CD4-positive, alpha-beta memory T cell (primary cell): ENCODE data around the gene GALNS. TPM values are rescaled to one million over a fixed set of nuclear protein-coding genes. Genes with fewer than 3 reads are reported as not detected.
A peak's percentile ranks its signal among the peaks of the same experiment; 100 is the strongest.

Experiments
- CTCF ChIA-PET: fragments of 350-600 bp; sonication (Branson Sonifier 250); formaldehyde crosslinking; loops from one replicate; lab custom pipeline; 2021; ENCODE audit warnings: inconsistent platforms; ENCODE audit not compliant: partially characterized antibody; lab: Charles Lee
- POLR2A ChIA-PET: fragments of 350-600 bp; sonication (Branson Sonifier 250); formaldehyde crosslinking; loops from one replicate; lab custom pipeline; 2021; ENCODE audit not compliant: partially characterized antibody; lab: Charles Lee
- DNase-seq, 5 donors: peaks; one replicate each; pipeline versions ENCODE4 v3.0.0 to v3.0.0-alpha.2; 2020 to 2022; ENCODE audit warnings: mixed read lengths in 1 of 5
- H3K27ac ChIP-seq: one replicate; pipeline ENCODE4 v1.7.0; 2013; ENCODE audit warnings: low read depth, low read length
- H3K27me3 ChIP-seq: 2 replicates; pipeline ENCODE4 v1.7.0; 2013; ENCODE audit warnings: mild to moderate bottlenecking, low read length, moderate library complexity; ENCODE audit not compliant: insufficient read depth
- H3K36me3 ChIP-seq: 2 replicates; pipeline ENCODE4 v1.7.0; 2013; ENCODE audit warnings: mild to moderate bottlenecking, low read length, moderate library complexity; ENCODE audit not compliant: insufficient read depth
- H3K4me1 ChIP-seq: 2 replicates; pipeline ENCODE4 v1.7.0; 2013; ENCODE audit warnings: mild to moderate bottlenecking, low read length, moderate library complexity; ENCODE audit not compliant: insufficient read depth
- H3K4me3 ChIP-seq, 2 donors: one replicate each; pipeline ENCODE4 v1.7.0; 2013; ENCODE audit warnings: low read length in 2 of 2, mild to moderate bottlenecking in 1 of 2
- H3K9me3 ChIP-seq, 2 donors: one replicate each; pipeline ENCODE4 v1.7.0; 2013; ENCODE audit warnings: low read length in 2 of 2, control low read depth in 1 of 2; ENCODE audit not compliant: control insufficient read depth in 1 of 2
- H3K27ac Mint-ChIP-seq, 7 donors: one replicate each; pipeline ENCODE4 v1.8.0; 2020 to 2021; ENCODE audit warnings: mixed read lengths in 7 of 7, mild to moderate bottlenecking in 6 of 7, inconsistent platforms in 3 of 7, moderate library complexity in 3 of 7
- H3K27me3 Mint-ChIP-seq, 2 donors: one replicate each; pipeline ENCODE4 v1.8.0; 2020 to 2021; ENCODE audit warnings: mixed read lengths in 2 of 2
- H3K36me3 Mint-ChIP-seq, 2 donors: one replicate each; pipeline ENCODE4 v1.8.0; 2020 to 2021; ENCODE audit warnings: mixed read lengths in 2 of 2, inconsistent platforms in 1 of 2, mild to moderate bottlenecking in 1 of 2
- H3K4me1 Mint-ChIP-seq, 4 donors: one replicate each; pipeline ENCODE4 v1.8.0; 2020 to 2021; ENCODE audit warnings: mixed read lengths in 4 of 4, mild to moderate bottlenecking in 1 of 4
- H3K4me3 Mint-ChIP-seq, 8 donors: one replicate each; pipeline ENCODE4 v1.8.0; 2020 to 2021; ENCODE audit warnings: mixed read lengths in 8 of 8, mild to moderate bottlenecking in 7 of 8, moderate library complexity in 6 of 8, inconsistent platforms in 3 of 8
- H3K9me3 Mint-ChIP-seq, 8 donors: one replicate each; pipeline ENCODE4 v1.8.0; 2020 to 2021; ENCODE audit warnings: mixed read lengths in 8 of 8, mild to moderate bottlenecking in 5 of 8, inconsistent platforms in 3 of 8, moderate library complexity in 1 of 8
- intact Hi-C: fragments of 100-400 bp; cut with micrococcal nuclease; formaldehyde crosslinking; loops from one replicate; pipeline ENCODE4 v1.15.1; 2023
- polyA plus RNA-seq, 2 donors: library from polyadenylated mRNA; unstranded; fragments of 300-500 nt; fragmentation: Illumina TruSeq; gene quantifications; one replicate each; pipeline ENCODE4 v1.2.3, GENCODE V29; 2021
- total RNA-seq, 2 experiments: library from RNA; stranded (reverse); gene quantifications; one replicate each; pipeline ENCODE4 v1.2.3, GENCODE V29; 2021

The GALNS gene
- total and polyA plus RNA-seq, 4 experiments from 2014 or later, result 5.6 to 65.7 (median 33.7) TPM

DNA sequence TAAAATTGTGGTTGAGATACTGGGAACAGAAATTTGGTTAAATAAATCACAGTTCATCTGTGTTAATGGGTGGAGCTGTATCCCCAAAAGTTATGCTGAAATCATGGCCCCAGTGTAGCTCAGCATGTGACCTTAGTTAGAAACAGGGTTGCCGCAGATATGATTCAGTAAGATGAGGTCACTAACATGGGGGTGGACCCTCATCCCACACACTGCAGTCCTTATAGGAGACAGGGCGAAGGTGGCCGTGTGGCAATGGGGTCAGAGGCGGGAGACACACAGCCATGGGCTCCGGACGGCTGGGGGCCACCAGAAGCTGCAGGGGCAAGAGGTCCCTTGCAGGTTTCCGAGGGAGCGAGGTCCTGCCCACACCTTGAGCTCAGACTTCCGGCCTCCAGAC is 10.7 kb downstream of the GALNS start:
- intact Hi-C loops, result no loop called here
- Histone ChIP-seq H3K27ac (no peak overlapping the region), H3K36me3 (no peaks in the 10 kb centered on the region), H3K9me3 (no peaks in the 10 kb centered on the region), H3K27me3 (no peaks in the 10 kb centered on the region), H3K4me1 (no peaks in the 10 kb centered on the region), H3K4me3 (no peak overlapping the region)
- H3K27ac Mint-ChIP-seq, result no peak overlapping the region
- H3K9me3 Mint-ChIP-seq, result no peaks in the 10 kb centered on the region
- DNase-seq, result no peak
- H3K27me3 Mint-ChIP-seq, result no peaks in the 10 kb centered on the region
- peaks cover 0 to 2% (median 0%) of the 10 kb centered on the region in 4 donors for H3K4me1 Mint-ChIP-seq
- H3K36me3 Mint-ChIP-seq, result peaks cover 4 to 8% of the 10 kb centered on the region in 2 donors
- ChIA-PET CTCF (no interaction called here), POLR2A (interaction anchor here (1.0 kb wide), 2 partner anchors 9 to 11 kb away, joined by 3 to 4 read pairs; partner anchors contain the start of genes GALNS and TRAPPC2L)
- no peak overlapping the region for H3K4me3 Mint-ChIP-seq

DNA sequence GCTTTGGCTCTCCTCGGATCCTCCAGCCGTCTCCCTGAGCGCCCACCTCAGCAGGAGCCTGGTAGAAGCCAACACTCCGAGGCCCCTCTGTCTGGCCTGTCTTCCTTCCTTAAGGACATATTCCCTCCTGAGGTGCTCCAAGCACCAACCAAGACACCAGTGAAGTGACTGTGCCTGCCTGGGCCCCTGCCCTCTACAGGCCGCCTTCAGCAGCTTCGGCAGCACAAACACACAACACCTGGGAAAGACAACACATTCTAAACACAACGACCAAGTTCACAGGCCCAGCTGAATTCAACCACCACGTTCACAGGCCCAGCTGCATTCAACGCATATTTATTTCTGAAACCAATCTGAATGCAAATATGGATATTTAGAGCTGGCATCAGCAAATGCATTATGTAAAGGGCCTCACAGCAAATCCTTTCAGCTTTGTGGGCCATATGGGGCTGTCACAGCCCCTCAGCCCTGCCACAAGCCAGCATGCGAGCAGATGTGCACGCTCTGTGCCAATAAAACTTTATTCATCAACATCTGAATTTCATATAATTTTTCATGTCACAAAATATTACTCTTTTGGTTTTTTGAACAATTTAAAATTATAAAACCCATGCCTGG is 12.2 kb downstream of the GALNS start:
- no peak overlapping the region for H3K4me3 Mint-ChIP-seq

DNA sequence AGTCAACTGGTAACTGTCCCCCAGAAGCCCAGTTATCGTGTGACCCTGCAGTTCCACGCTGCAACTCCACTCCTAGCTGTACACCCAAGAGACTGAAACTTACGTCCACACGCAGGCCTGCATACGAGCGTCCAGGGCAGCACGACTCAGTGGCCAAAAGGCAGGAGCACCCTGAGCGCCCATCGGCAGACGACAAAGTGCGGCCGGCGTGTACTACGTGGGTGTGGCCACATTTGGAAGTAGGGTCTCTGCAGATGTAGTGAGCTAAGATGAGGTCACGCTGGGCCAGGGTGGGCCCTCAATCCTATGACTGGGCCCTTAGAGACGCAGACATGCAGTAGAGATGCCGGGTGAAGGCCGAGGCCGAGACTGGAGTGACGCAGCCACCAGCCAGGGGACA is 13.5 kb downstream of the GALNS start:
- Mint-ChIP-seq H3K4me3 (no peak overlapping the region), H3K36me3 (peaks cover 4 to 14% of the 10 kb centered on the region in 2 donors), H3K4me1 (peaks cover 0 to 2% (median 0%) of the 10 kb centered on the region in 4 donors), H3K9me3 (no peaks in the 10 kb centered on the region), H3K27me3 (no peaks in the 10 kb centered on the region), H3K27ac (peak overlapping the region in 1 of 7 donors; percentile 25)
- no peaks in the 10 kb centered on the region for H3K9me3 ChIP-seq
- intact Hi-C loops, result no loop called here
- H3K4me3 ChIP-seq, result no peak overlapping the region
- H3K27me3 ChIP-seq, result no peaks in the 10 kb centered on the region
- no peak for DNase-seq
- no peaks in the 10 kb centered on the region for H3K4me1 ChIP-seq
- POLR2A ChIA-PET, result interaction anchor here (1.1 kb wide), 1 partner anchor 14 kb away, joined by 3 read pairs; the partner anchor contains the start of genes GALNS and TRAPPC2L
- H3K27ac ChIP-seq, result no peak overlapping the region
- H3K36me3 ChIP-seq, result peaks cover 5% of the 10 kb centered on the region
- CTCF ChIA-PET, result no interaction called here

More for the DNA sequence above, 12.2 kb downstream of the GALNS start:
- no peaks in the 10 kb centered on the region for H3K9me3 ChIP-seq
- Mint-ChIP-seq H3K27me3 (no peaks in the 10 kb centered on the region), H3K9me3 (no peaks in the 10 kb centered on the region), H3K36me3 (peaks cover 4 to 12% of the 10 kb centered on the region in 2 donors), H3K27ac (no peak overlapping the region), H3K4me1 (peaks cover 0 to 2% (median 0%) of the 10 kb centered on the region in 4 donors)
- no peak overlapping the region for H3K4me3 ChIP-seq
- H3K4me1 ChIP-seq, result no peaks in the 10 kb centered on the region
- CTCF ChIA-PET, result no interaction called here
- no peak overlapping the region for H3K27ac ChIP-seq
- no peaks in the 10 kb centered on the region for H3K27me3 ChIP-seq
- no peak for DNase-seq
- intact Hi-C loops, result no loop called here
- H3K36me3 ChIP-seq, result peaks cover 5% of the 10 kb centered on the region
- POLR2A ChIA-PET, result no interaction called here

DNA sequence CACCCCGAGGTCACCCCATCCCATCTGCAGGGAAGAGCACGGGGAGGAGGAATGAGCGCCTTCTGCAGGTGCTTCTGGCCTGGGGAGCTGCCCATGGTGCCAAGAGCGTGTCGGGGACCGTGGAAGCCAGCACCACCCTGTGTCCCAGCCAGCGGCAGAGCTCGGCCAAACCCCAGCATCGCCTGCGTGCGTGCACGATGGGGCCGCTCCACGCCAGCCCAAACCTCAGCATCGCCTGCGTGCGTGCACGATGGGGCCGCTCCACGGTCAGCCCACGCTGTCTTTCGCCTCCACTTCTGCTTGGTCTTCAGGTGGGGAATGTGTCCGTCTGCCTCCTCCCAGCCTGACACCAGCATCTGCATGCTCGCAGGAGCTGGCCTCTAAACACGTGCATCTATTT is 13.9 kb downstream of the GALNS start:
- H3K4me3 Mint-ChIP-seq, result no peak overlapping the region
- peaks cover 4 to 12% of the 10 kb centered on the region in 2 donors for H3K36me3 Mint-ChIP-seq
- H3K4me1 Mint-ChIP-seq, result peaks cover 0 to 2% (median 0%) of the 10 kb centered on the region in 4 donors
- Histone ChIP-seq H3K27me3 (no peaks in the 10 kb centered on the region), H3K4me1 (no peaks in the 10 kb centered on the region), H3K9me3 (no peaks in the 10 kb centered on the region), H3K36me3 (peaks cover 5% of the 10 kb centered on the region), H3K27ac (no peak overlapping the region), H3K4me3 (no peak overlapping the region)
- H3K9me3 Mint-ChIP-seq, result no peaks in the 10 kb centered on the region
- DNase-seq, result no peak
- intact Hi-C loops, result no loop called here
- no peaks in the 10 kb centered on the region for H3K27me3 Mint-ChIP-seq
- H3K27ac Mint-ChIP-seq, result no peak overlapping the region
- POLR2A ChIA-PET, result interaction anchor here (1.1 kb wide), 1 partner anchor 14 kb away, joined by 3 read pairs; the partner anchor contains the start of genes GALNS and TRAPPC2L
- CTCF ChIA-PET, result no interaction called here

DNA sequence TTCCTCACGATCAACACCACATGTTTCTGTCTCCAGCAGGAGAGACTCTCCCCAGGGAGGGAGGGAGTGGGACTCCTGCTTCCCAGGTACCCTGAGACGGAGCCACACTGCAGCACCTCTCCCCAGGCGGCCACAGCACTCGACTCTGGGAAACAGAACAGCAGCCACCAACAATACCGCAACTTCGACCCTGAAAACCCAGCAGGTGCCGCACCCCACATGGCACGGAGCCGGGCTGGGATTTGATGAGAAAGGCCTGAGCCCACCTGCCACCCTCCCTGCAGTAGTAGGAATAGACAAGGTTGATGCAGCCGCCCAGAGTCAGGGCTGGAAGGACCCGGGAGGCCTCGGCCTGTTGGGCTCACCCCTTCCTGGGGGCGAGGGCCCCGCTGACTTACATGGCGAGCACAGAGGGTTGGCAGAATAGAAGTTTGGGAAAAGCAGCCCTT is 14.4 kb downstream of the GALNS start:
- H3K4me3 ChIP-seq, result no peak overlapping the region
- H3K27ac ChIP-seq, result no peak overlapping the region
- Mint-ChIP-seq H3K4me1 (peaks cover 0 to 2% (median 0%) of the 10 kb centered on the region in 4 donors), H3K27ac (no peak overlapping the region), H3K27me3 (no peaks in the 10 kb centered on the region), H3K4me3 (no peak overlapping the region), H3K9me3 (no peaks in the 10 kb centered on the region), H3K36me3 (peaks cover 4 to 11% of the 10 kb centered on the region in 2 donors)
- ChIA-PET CTCF (no interaction called here), POLR2A (interaction anchor here (1.1 kb wide), 1 partner anchor 15 kb away, joined by 3 read pairs; the partner anchor contains the start of genes GALNS and TRAPPC2L)
- H3K36me3 ChIP-seq, result peaks cover 5% of the 10 kb centered on the region
- no peaks in the 10 kb centered on the region for H3K4me1 ChIP-seq
- DNase-seq, result no peak
- no peaks in the 10 kb centered on the region for H3K9me3 ChIP-seq
- intact Hi-C loops, result no loop called here
- no peaks in the 10 kb centered on the region for H3K27me3 ChIP-seq

DNA sequence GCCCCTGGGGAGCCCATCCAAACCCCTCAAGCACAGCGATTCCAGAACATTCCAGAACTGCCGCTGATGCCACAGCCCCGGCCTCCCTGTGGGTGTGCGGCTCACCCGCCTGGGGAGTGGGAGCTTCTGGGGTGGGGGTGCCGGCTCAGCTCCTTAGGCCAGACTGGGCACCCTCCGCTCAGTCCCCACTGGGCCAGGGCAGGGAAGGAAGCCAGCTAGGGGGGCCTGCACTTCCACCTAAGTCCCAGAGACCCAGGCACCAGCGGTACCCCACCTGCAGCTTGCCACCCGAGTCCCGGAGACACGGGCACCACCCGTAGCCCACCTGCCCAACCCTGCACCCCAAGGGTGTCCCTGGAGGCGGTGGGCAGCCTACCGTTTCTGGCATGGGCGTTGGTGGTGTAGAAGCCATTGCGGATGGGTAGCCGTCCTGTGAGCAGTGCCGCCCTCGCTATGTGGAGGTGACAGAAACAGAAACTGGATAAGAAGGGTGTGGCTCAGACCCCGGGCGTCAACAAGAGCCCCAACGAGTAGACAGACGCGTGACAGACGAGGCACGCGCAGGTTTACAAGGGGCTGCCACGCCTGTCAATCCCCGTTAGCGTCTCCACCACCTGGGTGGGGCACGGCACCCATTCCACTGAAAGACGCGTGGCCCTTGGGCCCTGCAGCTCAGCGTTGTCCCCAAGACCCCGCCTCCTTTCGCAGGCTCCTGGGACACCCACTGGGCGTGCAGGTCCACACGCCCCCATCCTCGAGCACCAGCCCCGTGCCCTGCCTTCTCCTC is 15.0 kb downstream of the GALNS start:
- CTCF ChIA-PET, result no interaction called here
- POLR2A ChIA-PET, result no interaction called here
- peaks cover 0 to 2% (median 0%) of the 10 kb centered on the region in 4 donors for H3K4me1 Mint-ChIP-seq

DNA sequence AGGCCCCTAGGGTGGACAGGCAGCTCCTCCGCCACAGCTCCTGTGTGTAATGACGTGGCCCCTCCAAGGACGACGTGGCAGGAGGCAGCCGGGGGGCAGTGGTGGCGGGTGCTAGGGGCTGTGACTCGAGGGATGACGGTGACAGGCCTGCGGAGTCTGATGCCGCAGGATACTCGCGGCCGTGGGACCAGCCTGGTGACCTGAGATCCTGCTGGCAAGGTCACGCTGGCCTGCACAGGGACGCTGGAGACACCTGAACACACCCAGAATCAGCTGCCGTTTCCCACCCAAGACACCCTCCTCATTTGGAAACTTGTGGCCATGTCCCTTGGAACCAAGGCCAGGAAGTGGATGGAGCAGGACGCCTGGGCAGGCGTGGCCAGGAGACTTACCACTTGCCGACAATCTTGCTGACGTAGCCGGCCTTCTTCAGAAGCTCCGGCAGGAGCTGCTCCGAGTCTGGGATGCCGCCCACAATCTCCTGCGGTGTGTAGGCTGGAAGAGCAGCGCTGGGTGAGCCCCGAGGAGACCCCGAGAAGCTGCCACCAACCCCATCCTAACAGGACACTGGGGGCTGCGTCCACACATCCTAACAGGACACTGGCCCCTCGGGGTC is 16.0 kb downstream of the GALNS start:
- H3K9me3 Mint-ChIP-seq, result no peaks in the 10 kb centered on the region
- H3K4me3 ChIP-seq, result no peak overlapping the region
- H3K4me1 ChIP-seq, result no peaks in the 10 kb centered on the region
- POLR2A ChIA-PET, result no interaction called here
- no peaks in the 10 kb centered on the region for H3K9me3 ChIP-seq
- H3K27me3 Mint-ChIP-seq, result no peaks in the 10 kb centered on the region
- peaks cover 4 to 9% of the 10 kb centered on the region in 2 donors for H3K36me3 Mint-ChIP-seq
- H3K27me3 ChIP-seq, result no peaks in the 10 kb centered on the region
- no peak overlapping the region for H3K4me3 Mint-ChIP-seq
- H3K36me3 ChIP-seq, result peaks cover 5% of the 10 kb centered on the region
- intact Hi-C loops, result no loop called here
- H3K27ac ChIP-seq, result no peak overlapping the region
- CTCF ChIA-PET, result interaction anchor here (1.0 kb wide), 1 partner anchor 9 kb away, joined by 4 read pairs; no protein-coding TSS in a partner anchor
- DNase-seq, result no peak
- peaks cover 0 to 2% (median 0%) of the 10 kb centered on the region in 4 donors for H3K4me1 Mint-ChIP-seq
- no peak overlapping the region for H3K27ac Mint-ChIP-seq

More for the DNA sequence above, 15.0 kb downstream of the GALNS start:
- intact Hi-C loops, result no loop called here
- Mint-ChIP-seq H3K9me3 (no peaks in the 10 kb centered on the region), H3K4me3 (no peak overlapping the region), H3K27me3 (no peaks in the 10 kb centered on the region), H3K27ac (no peak overlapping the region), H3K36me3 (peaks cover 4 to 11% of the 10 kb centered on the region in 2 donors)
- Histone ChIP-seq H3K27ac (no peak overlapping the region), H3K36me3 (peaks cover 5% of the 10 kb centered on the region), H3K9me3 (no peaks in the 10 kb centered on the region), H3K4me1 (no peaks in the 10 kb centered on the region), H3K27me3 (no peaks in the 10 kb centered on the region), H3K4me3 (no peak overlapping the region)
- no peak for DNase-seq
